CD14-positive monocyte (primary cell): ENCODE measurements around the gene GAREM1. TPM values are rescaled to one million over a fixed set of nuclear protein-coding genes. Genes with fewer than 3 reads are reported as not detected.

Experiments used
- DNase-seq, 3 donors: peaks; one replicate each; pipeline ENCODE4 v3.0.0-alpha.2; 2011 to 2022
- H2AFZ ChIP-seq: 2 replicates; pipeline ENCODE4 v1.6.0; 2012; ENCODE audit warnings: mild to moderate bottlenecking, low read depth, low read length, inconsistent platforms; ENCODE audit not compliant: insufficient read depth, poor library complexity, severe bottlenecking
- H3K27ac ChIP-seq, 2 donors: 1 replicate in 1 of 2; 2 replicates in 1 of 2; pipeline ENCODE4 v1.5.1; 2012 to 2013; ENCODE audit warnings: low read length in 2 of 2, control low read depth in 1 of 2, inconsistent platforms in 1 of 2, low read depth in 1 of 2, mild to moderate bottlenecking in 1 of 2
- H3K27me3 ChIP-seq, 2 donors: one replicate each; pipeline versions ENCODE4 v1.6.0 to v1.6.1; 2011 to 2013; ENCODE audit warnings: low read length in 2 of 2; ENCODE audit not compliant: control insufficient read depth in 2 of 2, insufficient read depth in 2 of 2
- H3K36me3 ChIP-seq, 2 donors: replicated peaks in 1 of 2; 1 replicate in 1 of 2; 2 replicates in 1 of 2; pipeline versions ENCODE4 v1.5.1 to v1.6.1; 2012 to 2013; ENCODE audit warnings: low read length in 2 of 2, control low read depth in 1 of 2, inconsistent platforms in 1 of 2, mild to moderate bottlenecking in 1 of 2; ENCODE audit not compliant: insufficient read depth in 2 of 2, control insufficient read depth in 1 of 2
- H3K4me1 ChIP-seq, 2 donors: 1 replicate in 1 of 2; 2 replicates in 1 of 2; pipeline versions ENCODE4 v1.5.1 to v1.6.1; 2012 to 2013; ENCODE audit warnings: low read length in 2 of 2, control low read depth in 1 of 2, inconsistent platforms in 1 of 2, mild to moderate bottlenecking in 1 of 2, moderate library complexity in 1 of 2; ENCODE audit not compliant: insufficient read depth in 2 of 2, control insufficient read depth in 1 of 2
- H3K4me2 ChIP-seq: replicated peaks from 2 replicates; pipeline ENCODE3; 2012; ENCODE audit warnings: low read length, moderate library complexity, mild to moderate bottlenecking; ENCODE audit not compliant: poor library complexity, severe bottlenecking; ENCODE audit errors: extremely low read depth
- H3K4me3 ChIP-seq, 3 experiments: fragments of 200-600 bp in 1 of 3; sonication (generic) in 1 of 3; replicated peaks in 1 of 3; 1 replicate in 2 of 3; 2 replicates in 1 of 3; pipeline ENCODE4 v1.5.1; 2011 to 2013; ENCODE audit warnings: low read length in 3 of 3, mild to moderate bottlenecking in 3 of 3, control low read depth in 2 of 3, low read depth in 2 of 3, inconsistent platforms in 1 of 3, moderate library complexity in 1 of 3
- H3K79me2 ChIP-seq: 2 replicates; pipeline ENCODE4 v1.6.0; 2012; ENCODE audit warnings: mild to moderate bottlenecking, control low read depth, inconsistent platforms, low read length, moderate library complexity; ENCODE audit not compliant: insufficient read depth
- H3K9ac ChIP-seq: 2 replicates; pipeline ENCODE4 v1.6.0; 2017; ENCODE audit warnings: low read length, mild to moderate bottlenecking; ENCODE audit not compliant: insufficient read depth, poor library complexity, severe bottlenecking
- H3K9me3 ChIP-seq, 2 donors: replicated peaks in 1 of 2; 1 replicate in 1 of 2; 2 replicates in 1 of 2; pipeline versions ENCODE4 v1.5.1 to v1.6.1; 2012 to 2013; ENCODE audit warnings: low read length in 2 of 2, control low read depth in 1 of 2; ENCODE audit not compliant: control insufficient read depth in 1 of 2, insufficient read depth in 1 of 2
- H4K20me1 ChIP-seq: 2 replicates; pipeline ENCODE4 v1.6.0; 2012; ENCODE audit warnings: mild to moderate bottlenecking, low read length, control low read depth, moderate library complexity; ENCODE audit not compliant: insufficient read depth
- H3K27ac Mint-ChIP-seq, 7 donors: one replicate each; pipeline ENCODE4 v1.8.0; 2020; ENCODE audit warnings: mild to moderate bottlenecking in 7 of 7, mixed read lengths in 7 of 7, moderate library complexity in 6 of 7, inconsistent platforms in 2 of 7
- H3K27me3 Mint-ChIP-seq, 3 donors: one replicate each; pipeline ENCODE4 v1.8.0; 2021 to 2022; ENCODE audit warnings: low read depth in 3 of 3, mild to moderate bottlenecking in 3 of 3, mixed read lengths in 3 of 3, moderate library complexity in 3 of 3, inconsistent platforms in 1 of 3
- H3K36me3 Mint-ChIP-seq, 2 donors: one replicate each; pipeline ENCODE4 v1.8.0; 2020; ENCODE audit warnings: mixed read lengths in 2 of 2, inconsistent platforms in 1 of 2, mild to moderate bottlenecking in 1 of 2
- H3K4me1 Mint-ChIP-seq: one replicate; pipeline ENCODE4 v1.8.0; 2020; ENCODE audit warnings: mild to moderate bottlenecking, mixed read lengths
- H3K4me3 Mint-ChIP-seq, 2 donors: one replicate each; pipeline ENCODE4 v1.8.0; 2020; ENCODE audit warnings: mild to moderate bottlenecking in 2 of 2, mixed read lengths in 2 of 2, moderate library complexity in 1 of 2
- H3K9me3 Mint-ChIP-seq, 7 donors: one replicate each; pipeline ENCODE4 v1.8.0; 2020 to 2022; ENCODE audit warnings: mixed read lengths in 7 of 7, mild to moderate bottlenecking in 6 of 7, moderate library complexity in 6 of 7, inconsistent platforms in 2 of 7
- WGBS: methylation state at CpG from one replicate; pipeline ENCODE4 v1.1.5; 2013; ENCODE audit warnings: missing lambda C conversion rate; ENCODE audit not compliant: insufficient coverage; 5-methylcytosine and 5-hydroxymethylcytosine counted together
- intact Hi-C, 2 donors: fragments of 100-400 bp; cut with micrococcal nuclease; formaldehyde crosslinking; loops; one replicate each; pipeline versions ENCODE4 v1.15.0 to v1.15.1; 2023
- polyA plus RNA-seq, 3 donors: library from polyadenylated mRNA; depleted of rRNA in 1 of 3; unstranded in 2 of 3; stranded (reverse) in 1 of 3; fragments of 300-500 nt in 2 of 3; fragments of >200 nt in 1 of 3; fragmentation: Illumina TruSeq in 2 of 3; gene quantifications; 1 replicate in 2 of 3; 2 replicates in 1 of 3; pipeline ENCODE4 v1.2.3, GENCODE V29; 2012 to 2021
- TF ChIP-seq, protein P1 (sequence below): fragments of 200-600 bp; IDR thresholded peaks from one replicate; pipeline ENCODE4 v1.8.0; 2022; ENCODE audit warnings: antibody characterized with exemption, mild to moderate bottlenecking

The GAREM1 gene
- polyA plus RNA-seq, 3 donors = 0.24 TPM; not detected in 2

DNA sequence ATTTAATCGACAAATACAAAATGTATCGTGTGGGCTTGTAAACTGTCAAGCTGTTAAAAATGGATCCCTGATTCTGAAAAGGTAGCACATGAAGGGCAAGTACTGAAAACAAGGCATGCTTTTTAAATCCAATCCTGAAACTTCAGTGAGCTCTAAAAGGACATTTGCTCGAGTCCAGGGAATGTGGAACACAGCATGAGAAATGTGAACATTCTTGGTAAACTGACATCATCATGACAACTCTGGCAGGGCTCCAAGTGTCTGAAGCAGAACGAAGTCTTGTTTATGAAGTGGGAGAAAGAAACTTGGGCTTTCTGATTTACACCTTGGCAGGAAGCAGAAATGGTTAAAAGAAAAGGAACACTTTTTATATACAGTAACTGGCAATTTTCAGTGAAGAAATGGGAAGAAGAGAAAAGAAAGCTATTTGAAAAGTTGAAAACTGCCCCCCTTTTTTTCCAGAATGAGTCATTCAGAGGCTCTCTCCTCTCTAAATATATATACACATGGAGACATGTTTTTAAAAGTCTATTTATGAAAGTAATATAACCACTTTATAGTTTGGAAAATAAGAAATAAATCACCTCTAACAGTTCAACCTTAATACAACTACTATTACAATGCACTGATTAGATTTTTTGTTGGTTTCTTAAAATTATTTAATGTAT, 120.8 kb downstream of the GAREM1 start:
- Histone ChIP-seq H3K36me3 (no peaks in the 10 kb centered on the region), H3K79me2 (no peaks in the 10 kb centered on the region), H3K4me1 (no peaks in the 10 kb centered on the region), H3K9me3 (no peaks in the 10 kb centered on the region), H2AFZ (no peak overlapping the region), H3K9ac (no peak overlapping the region), H3K27me3 (no peaks in the 10 kb centered on the region), H3K4me2 (no peak overlapping the region), H4K20me1 (no peaks in the 10 kb centered on the region), H3K4me3 (no peak overlapping the region), H3K27ac (no peak overlapping the region)
- TF ChIP-seq, protein P1, sequence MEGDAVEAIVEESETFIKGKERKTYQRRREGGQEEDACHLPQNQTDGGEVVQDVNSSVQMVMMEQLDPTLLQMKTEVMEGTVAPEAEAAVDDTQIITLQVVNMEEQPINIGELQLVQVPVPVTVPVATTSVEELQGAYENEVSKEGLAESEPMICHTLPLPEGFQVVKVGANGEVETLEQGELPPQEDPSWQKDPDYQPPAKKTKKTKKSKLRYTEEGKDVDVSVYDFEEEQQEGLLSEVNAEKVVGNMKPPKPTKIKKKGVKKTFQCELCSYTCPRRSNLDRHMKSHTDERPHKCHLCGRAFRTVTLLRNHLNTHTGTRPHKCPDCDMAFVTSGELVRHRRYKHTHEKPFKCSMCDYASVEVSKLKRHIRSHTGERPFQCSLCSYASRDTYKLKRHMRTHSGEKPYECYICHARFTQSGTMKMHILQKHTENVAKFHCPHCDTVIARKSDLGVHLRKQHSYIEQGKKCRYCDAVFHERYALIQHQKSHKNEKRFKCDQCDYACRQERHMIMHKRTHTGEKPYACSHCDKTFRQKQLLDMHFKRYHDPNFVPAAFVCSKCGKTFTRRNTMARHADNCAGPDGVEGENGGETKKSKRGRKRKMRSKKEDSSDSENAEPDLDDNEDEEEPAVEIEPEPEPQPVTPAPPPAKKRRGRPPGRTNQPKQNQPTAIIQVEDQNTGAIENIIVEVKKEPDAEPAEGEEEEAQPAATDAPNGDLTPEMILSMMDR = no peak
- no peaks in the 10 kb centered on the region for H3K36me3 Mint-ChIP-seq
- WGBS = 79% methylated on average over 3 of the region's 4 CpGs
- H3K4me3 Mint-ChIP-seq = no peak overlapping the region
- no peaks in the 10 kb centered on the region for H3K4me1 Mint-ChIP-seq
- intact Hi-C loops = no loop called here
- H3K9me3 Mint-ChIP-seq = peaks cover 0 to 2% (median 0%) of the 10 kb centered on the region in 7 donors
- no peak for DNase-seq
- no peak overlapping the region for H3K27ac Mint-ChIP-seq
- H3K27me3 Mint-ChIP-seq = peaks cover 0 to 3% (median 0%) of the 10 kb centered on the region in 3 donors

DNA sequence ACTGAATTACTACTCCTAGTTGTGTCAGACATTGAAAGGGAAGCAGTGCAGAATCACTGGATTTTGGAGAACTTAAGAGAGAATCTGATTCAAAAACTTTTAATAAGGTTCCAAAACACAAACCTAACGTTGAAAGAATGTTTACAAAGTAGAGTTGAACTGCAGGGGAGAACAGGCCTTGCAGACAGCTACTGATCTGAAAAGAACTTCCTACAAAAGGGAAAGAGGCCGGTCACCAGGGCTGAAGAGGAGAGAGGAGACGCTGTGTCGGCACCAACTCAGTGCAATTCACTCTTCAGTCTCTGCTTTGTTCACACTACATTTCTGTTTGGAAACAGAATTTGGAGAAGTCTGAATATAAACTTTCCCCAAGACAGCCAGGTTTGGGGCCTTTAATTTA, 124.0 kb downstream of the GAREM1 start:
- intact Hi-C loops = no loop called here
- no peak overlapping the region for H3K4me2 ChIP-seq
- Mint-ChIP-seq H3K36me3 (no peaks in the 10 kb centered on the region), H3K9me3 (peaks cover 0 to 1% (median 0%) of the 10 kb centered on the region in 7 donors), H3K27me3 (peaks cover 0 to 5% (median 3%) of the 10 kb centered on the region in 3 donors), H3K27ac (no peak overlapping the region), H3K4me3 (no peak overlapping the region), H3K4me1 (no peaks in the 10 kb centered on the region)
- no peaks in the 10 kb centered on the region for H3K27me3 ChIP-seq
- H3K27ac ChIP-seq = no peak overlapping the region
- no peaks in the 10 kb centered on the region for H3K9me3 ChIP-seq
- DNase-seq = no peak
- H3K9ac ChIP-seq = no peak overlapping the region
- no CpG with 5 or more reads among the region's 4 CpGs for WGBS
- H3K4me1 ChIP-seq = no peaks in the 10 kb centered on the region
- H2AFZ ChIP-seq = no peak overlapping the region
- TF ChIP-seq, protein P1 = no peak
- H4K20me1 ChIP-seq = no peaks in the 10 kb centered on the region
- no peaks in the 10 kb centered on the region for H3K36me3 ChIP-seq
- H3K4me3 ChIP-seq = no peak overlapping the region
- H3K79me2 ChIP-seq = no peaks in the 10 kb centered on the region
